NCI-H226 (cell line): ENCODE results near the gene ADRM1.

Experiments
- DNase-seq: peaks from one replicate; pipeline ENCODE4 v3.0.0-alpha.2; 2015

The ADRM1 gene

DNA sequence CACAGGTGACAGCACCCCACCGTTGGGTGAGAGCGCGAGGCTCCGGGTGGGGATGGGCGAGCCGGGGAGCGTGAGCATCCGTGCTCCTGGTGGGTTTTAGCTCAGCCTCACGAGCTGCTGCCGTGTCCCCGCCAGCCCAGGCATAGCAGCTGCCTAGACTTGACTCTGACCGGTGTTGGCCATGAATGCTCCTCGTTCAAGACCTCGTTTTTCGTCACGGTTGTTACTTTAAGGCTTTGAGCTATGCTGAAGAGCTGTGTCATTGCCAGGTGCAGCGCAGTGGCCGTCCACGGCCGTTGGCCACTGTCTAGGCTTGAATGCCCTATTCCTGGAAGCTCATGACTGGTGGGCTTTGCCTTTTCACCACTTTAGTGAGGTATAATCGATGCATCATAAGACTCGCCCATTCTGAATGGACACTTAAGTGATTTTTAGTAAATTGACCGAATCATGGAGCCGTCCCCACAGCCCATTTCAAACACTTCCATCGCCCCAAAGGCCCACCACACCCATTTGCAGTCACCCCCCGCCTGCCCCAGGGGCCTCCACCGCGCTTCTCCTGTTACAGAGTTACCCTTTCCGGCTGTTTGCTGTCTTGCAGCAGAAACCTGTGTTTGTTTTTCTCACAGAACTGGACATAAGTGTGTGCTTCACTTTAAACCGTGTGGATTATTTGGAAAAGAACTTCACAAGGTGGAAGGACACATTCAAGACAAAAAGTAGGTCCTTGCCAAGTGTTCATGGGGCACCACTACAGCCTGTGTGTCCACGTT lies 21.4 kb upstream of the ADRM1 start:
- DNase-seq: no peak

DNA sequence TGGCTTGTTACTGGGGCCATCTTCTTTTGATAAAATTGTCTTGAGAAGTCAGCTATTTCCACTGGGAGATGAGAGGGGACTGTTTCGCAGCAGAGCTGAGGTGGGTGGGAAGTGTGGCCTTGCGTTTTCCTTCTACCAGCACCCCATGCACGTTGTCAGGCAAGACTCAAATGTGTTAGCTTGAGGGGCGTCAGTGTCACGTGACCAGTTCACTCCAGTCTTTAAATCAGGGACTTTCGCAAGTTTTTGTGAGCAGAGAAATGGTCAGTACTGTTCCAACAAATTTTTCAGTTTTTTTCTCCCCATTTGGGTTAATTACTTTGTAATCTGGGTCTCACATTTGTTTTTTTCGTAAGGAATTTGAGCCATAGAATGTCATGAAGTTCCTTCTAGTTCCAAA lies 20.7 kb upstream of the ADRM1 start:
- DNase-seq: no peak

DNA sequence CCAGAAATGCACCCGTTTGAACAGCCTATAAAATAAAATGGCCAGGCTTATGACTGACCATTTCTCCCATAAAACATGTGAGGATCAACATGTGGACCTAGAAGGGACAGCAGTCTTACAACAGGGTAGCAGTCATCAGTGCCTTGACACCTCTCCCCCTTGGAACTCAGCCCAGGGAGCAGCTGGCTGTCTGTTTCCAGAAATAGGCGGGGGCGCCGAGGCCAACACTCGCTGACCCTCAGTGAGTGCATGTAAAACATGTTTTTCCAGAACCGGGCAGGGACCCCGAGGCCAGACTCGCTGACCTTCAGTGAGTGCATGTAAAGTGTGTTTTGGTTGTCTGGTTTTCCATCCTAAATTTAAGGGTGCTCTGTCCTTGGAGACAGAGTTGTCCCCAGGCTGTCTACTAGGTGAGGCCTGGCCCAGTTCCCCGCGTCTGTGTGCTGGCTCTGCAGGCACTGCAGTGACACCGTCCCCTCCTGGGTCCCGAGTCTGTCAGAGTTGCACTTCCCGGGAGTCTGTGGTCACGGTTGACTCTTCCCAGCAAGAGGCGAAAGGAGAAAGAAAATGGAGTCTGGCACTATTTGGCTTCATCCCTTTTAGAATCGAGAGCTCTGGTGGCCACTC lies 19.8 kb upstream of the ADRM1 start:
- DNase-seq: no peak

DNA sequence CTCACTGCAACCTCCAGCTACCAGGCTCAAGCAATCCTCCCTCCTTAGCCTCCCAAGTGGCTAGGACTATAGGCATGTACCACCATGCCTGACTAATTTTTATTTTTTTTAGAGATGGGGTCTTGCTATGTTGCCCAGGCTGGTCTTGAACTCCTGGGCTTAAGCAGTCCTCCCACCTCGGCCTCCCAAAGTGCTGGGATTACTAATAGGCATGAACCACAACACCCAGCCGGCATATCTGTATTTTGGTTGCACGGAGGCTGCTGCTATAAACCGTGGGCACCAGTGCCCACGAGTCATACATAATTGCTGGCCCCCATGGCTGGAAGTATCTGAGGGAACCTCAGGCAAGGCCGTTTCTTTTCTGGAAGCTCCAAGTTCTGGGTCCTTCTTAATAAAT lies 18.3 kb upstream of the ADRM1 start:
- no peak for DNase-seq

DNA sequence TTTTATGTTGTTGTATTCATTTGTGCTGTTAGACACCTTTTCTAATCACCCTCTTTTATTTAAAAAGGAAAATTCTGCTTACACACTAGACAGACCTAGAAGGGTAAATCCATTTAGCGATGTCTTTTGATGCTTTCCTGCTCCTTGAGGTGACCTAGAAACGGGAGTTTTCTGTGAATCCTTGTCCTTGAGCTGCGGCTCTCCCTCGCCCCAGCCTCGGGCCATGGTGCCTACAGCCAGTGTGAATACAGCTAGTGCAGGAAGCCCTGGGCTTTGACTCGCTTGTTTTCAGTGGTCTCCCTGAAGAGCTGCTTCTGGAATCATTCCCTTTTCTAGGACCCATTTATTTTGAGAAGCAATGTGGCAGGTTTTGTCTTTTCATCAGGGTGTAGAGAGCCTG lies 17.6 kb upstream of the ADRM1 start:
- DNase-seq: no peak

DNA sequence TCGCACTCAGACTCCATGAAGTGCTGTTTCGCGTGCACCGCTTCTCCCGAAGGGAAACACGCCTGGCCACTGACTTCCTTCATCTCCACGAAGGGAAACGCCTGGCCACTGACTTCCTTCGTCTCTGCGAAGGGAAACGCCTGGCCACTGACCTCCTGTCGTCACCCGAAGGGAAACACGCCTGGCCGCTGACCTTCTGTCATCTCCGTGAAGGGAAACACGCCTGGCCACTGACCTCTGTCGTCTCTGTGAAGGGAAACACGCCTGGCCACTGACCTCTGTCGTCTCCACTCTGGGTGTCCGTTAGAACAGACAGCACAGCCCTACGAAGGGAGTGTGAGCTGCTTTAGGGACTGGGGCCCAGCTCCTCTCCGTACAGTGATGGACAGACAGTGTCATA lies 17.1 kb upstream of the ADRM1 start:
- DNase-seq: no peak

DNA sequence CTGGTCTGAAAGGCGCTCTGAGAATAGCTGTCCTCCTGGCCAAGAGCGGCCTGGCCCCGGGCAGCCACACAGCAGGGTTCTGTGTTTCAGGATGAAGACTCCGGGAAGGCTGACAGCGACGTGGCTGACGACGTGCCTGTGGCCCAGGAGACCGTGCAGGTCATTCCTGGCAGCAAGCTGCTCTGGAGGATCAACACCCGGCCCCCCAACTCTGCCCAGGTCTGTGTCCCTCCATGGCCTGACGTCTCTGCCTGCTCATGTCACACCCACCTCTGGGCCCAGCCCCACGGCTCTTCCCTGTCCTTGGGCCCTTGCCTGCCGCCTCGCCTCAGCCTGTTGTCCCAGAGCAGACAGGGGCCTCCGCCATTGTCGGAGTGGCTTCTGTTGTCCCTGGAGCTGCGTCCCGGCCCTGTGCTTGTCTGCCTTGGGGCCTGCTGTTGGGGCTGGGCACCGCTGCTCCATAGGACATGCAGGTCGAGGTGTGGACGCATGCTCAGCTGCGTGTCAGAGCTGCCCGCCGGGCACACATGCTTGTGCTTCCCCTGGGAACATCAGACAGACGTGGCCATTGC lies 16.2 kb upstream of the ADRM1 start:
- no peak for DNase-seq

DNA sequence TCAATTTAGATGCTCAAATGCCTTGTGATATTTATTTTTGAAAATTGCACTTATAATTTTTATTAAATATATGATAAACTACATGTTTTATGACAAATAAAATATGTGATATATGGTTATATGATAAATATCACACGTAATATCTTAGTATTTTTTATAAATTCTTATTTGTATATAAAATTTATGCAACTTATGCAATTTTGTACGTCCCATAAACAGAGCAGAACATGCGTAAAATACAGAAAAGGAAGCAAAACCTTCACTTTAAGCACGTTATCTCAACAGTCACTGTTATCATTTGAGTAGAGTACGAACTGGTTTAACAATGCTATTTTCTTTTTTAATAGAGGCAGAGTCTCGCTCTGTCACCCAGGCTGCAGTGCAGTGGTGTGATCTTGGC lies 15.7 kb upstream of the ADRM1 start:
- no peak for DNase-seq

DNA sequence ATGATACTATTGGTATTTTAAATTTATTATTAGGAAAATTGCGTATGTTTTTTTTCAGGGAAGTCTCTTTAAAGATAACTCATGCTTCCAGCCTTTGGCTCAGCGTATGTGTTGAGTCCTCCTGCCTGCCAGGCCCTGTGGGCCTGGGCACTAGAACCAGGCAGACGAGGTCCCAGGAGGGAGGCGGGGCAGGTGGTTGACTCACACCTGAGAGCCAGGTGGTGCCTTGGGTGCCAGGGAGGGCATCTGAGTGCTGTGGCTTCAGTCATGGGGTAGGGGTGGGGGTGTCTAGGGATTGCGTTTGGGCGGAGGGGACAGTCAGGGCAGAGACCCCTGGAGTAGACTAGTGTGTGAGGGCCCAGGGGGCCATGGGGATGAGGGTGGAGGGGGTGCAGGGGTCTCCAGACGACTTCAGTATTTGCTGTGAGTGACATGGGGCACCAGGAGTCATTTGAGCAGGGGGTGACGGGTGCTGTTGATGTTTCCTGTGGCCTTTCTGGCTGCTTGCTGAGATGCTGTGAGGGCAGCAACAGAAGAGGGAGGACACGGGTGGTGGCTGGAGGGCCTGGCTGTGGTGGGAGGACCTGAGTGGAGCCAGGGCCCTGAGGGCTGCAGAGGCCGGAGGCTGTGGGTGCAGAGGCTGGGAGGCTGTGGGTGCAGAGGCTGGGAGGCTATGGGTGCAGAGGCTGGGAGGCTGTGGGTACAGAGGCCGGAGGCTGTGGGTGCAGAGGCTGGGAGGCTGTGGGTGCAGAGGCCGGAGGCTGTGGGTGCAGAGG lies 14.8 kb upstream of the ADRM1 start:
- DNase-seq: no peak

DNA sequence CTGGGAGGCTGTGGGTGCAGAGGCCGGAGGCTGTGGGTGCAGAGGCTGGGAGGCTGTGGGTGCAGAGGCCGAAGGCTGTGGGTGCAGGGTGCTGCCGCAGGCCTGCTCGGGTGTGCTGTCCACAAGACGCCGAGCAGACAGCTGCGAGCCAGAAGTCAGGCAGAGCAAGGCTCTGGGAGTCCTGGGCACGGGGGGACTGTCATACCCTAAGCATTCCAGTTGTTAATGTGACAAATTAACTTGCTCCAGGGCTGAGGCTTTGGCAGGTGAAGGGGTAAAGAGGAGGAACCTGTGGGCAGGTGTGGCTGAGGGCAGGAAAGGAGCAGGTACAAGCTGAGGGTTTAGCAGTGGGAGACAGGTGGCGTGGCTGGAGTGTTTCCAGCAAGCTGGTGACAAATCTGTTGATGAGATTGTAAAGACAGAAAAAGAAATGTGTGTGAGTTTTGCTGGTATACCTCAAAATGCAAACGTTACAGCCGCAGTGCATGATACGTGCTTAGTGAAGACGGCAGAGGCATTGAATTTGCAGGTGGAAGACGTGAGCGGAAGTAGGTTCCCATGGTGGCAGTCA lies 14.2 kb upstream of the ADRM1 start:
- no peak for DNase-seq

DNA sequence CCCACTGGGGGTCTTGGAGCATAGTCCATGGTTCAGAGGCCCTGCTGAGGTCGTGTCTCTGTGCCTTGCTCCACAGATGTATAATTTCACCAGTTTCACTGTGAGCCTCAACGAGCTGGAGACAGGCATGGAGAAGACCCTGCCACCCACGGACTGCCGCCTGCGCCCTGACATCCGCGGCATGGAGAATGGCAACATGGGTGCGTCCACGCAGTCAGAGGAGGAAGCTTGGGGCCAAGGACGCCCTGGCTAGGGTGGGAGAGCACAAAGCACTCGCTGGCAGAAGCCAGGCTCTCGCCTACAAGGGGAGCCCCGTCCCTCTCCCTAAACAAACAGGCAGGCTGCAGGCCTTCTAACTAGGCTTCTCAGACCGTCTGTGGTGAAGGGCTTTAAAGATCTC lies 13.7 kb upstream of the ADRM1 start:
- DNase-seq: no peak

DNA sequence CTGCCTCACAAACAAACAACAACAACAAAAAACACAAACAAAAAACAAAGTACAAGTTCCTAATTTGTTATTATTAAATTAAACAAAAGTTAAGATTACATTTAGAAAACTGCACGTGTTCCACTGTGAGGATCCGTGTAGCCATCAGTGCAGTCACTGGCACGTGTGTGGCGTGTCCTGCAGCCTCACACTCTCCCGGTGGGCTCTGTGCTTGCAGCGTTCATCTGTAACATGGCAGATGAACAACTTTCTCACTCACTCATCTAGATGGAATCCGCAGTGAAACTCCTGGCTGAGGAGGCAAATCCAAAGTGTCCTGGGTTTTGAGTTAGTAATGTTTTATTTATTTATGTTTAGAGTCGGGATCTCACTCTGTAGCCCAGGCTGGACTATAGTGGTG lies 12.9 kb upstream of the ADRM1 start:
- DNase-seq: no peak

DNA sequence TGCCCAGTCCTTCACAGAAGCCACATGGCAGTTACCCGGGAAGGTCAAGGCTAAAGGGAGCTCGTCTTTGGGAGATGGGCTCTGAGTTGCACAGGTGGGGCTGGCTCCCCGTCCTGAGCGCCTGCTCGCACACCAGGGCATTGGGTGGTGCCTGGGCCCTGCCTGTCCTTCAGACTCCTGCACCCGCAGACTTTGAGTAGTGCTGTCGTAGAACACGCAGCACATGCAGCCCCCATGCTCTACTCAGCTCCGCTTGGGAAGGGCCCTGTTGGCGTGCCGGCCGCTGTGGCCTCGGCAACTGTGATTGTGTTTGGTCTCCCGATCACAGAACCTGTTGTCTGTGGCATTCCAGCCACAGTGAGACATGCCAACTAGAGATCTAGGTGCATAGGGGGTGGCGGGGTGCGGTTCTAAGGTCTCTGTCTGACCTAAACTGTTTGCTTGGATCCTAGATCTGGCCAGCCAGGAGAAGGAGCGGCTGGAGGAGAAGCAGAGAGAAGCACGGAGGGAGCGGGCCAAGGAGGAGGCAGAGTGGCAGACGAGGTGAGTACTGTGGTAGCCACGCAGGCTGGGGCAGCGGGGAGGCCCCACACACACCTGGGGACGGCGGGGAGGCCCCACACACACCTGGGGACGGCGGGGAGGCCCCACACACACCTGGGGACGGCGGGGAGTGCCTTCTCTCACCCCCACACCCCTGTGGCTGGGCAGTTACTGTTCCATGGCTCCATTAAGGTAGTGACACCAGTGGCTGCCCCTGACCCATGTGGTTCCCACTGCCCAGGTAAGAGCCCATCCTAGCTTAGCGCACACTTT lies 11.3 kb upstream of the ADRM1 start:
- no peak for DNase-seq

DNA sequence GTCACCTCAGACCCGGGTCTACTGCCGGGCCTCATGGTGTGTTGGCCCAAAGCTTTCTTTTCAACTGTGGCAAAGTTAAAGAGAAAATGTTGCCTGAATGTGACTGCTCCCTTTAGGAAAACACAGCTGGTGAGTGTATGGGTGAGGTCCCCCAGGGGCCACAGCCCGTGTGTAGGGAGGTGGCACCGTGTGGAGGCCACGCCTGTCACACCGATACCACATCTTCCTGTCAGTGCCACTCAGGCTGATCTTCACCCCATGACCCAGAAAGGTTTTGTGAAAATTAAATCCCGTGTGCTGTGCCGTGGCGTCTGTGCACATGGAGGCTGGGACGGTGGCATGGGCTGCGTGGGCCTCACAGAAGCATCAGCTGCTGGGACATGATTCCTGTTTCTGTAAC lies 10.7 kb upstream of the ADRM1 start:
- DNase-seq: no peak

DNA sequence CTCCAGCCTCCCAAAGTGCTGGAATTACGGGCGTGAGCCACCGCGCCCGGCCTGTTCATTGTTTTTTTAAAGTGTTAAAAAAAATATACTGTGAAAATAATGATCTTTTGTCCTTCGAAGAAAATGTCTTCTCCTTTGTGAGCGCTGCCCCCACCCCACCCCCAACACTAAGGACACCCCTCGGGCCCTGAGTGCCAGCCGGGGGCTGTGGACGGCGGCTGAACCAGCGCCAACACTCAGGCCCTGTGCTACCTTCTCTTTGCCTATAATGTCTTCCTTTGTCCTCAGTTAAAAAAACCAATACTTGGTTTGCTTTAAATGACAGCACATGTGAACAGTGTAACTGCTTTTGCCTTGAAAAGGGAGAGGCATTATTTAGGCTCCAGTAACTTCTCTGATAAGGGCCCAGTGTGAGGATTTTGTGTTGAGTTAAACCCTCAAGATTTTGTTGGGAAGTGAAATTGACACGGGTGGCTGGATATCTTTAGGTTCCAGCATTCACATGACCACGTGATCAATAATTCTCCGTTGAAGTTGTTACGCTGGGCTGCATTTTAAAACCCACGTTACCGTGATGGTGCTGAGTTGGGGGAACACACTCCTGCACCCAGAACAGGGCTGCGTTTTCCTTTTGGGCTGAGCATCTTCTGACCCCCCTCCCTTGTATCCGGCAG lies 9.5 kb upstream of the ADRM1 start:
- DNase-seq: no peak

DNA sequence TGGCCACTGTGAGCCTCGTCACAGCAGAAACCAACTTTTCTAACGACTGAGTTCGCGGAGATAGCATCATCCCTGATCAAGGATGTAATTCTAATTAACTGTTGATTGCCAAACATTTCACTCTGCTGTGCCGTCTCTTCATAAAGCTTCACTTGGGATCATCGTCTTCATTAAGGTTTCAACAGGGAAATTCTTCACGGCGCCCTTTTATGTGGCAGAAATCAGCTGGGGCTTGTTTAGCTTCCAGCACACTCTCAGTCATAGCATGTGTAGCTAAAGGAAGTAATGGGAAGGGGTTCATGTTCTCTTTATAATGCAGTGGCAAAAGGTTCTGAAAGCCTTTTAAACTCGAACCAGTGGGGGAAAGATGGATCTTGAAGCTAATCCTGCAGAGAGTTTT lies 8.9 kb upstream of the ADRM1 start:
- DNase-seq: no peak

DNA sequence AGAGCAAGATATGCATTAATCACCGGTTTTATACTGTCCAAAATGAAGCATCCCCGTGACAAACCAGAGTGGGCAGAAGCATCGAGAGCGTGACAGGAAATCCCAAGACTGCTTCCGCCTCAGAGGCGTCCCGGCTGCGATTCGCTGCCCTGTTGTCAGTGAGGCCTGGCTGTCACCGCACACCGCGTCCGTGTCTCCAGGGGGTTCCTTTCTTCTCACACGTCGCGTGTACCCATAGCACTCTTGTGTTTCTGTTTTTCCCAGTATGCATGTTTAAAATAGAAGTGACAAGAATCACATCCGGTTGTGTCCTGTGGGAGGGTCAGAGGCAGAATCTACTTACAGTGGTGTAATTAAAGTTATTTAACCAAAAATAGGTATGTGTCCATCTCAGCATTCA lies 8.3 kb upstream of the ADRM1 start:
- DNase-seq: no peak

DNA sequence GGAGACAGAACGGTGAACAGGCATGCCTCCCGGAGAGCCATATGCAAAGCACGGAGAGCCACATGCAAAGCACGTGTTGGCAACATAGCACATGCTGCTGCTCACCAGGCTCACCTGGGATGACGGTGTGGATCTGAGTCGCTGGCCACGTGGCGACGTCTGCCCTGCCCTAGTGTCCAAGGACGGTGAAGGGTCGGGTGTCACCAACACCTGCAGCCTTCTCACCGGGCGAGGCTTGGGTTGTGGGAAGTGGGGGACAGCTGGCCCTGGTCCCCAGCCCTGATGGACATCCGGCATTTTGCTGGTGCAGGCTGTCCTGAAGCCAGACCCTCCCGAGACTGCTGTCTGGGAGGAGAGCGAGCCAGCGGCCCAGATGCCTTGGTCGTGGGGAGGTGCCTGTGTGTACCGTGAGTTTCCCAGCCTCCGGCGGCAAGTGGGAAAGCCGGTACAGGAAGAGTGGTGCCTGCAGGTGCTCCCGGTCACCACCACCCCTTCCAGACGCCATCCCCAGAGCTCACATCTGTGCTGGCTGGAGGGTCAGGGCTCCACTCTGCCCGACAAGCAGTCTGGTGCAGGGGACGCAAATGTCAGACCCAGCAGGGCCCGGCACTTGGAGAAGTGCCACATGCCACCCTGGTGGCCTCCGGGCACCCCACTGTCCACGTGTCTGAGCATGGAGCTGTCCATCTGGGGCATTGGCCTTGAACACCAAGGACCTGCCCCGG lies 5.9 kb upstream of the ADRM1 start:
- DNase-seq: no peak

DNA sequence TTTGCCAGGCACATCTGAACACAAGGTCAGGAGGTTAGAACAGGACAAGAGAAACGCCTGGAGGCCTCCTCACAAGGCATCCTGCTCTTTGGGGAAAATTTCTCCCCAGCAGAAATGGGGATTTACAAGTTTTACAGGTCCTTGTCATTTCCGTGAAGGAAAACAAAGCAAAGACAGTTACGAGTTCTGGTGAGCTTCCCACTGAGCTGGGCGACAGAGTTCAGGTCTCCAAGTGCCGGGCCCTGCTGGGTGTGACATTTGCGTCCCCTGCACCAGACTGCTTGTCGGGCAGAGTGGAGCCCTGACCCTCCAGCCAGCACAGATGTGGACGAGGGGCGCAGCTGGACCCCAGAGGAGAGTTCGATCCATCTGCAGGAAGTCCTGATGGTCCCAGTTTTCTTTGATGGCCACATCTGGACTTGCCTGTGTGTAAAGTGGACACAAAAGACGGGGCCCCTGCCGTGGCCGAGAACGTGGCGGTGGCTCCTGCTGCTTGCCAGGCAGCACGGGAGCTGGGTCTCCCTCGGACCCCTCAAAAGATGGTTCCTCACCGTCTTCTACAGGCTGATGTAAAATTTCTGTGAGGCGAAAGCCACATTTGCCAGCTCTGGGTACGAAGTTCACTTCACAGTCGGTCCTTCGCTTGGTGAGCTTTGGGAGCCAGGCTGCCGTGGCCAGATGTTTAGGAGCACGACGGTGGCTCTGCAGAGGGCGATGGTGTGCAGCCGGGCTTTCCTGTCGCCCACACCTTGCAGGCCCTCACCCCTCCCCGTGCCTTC lies 5.2 kb upstream of the ADRM1 start:
- DNase-seq: no peak

DNA sequence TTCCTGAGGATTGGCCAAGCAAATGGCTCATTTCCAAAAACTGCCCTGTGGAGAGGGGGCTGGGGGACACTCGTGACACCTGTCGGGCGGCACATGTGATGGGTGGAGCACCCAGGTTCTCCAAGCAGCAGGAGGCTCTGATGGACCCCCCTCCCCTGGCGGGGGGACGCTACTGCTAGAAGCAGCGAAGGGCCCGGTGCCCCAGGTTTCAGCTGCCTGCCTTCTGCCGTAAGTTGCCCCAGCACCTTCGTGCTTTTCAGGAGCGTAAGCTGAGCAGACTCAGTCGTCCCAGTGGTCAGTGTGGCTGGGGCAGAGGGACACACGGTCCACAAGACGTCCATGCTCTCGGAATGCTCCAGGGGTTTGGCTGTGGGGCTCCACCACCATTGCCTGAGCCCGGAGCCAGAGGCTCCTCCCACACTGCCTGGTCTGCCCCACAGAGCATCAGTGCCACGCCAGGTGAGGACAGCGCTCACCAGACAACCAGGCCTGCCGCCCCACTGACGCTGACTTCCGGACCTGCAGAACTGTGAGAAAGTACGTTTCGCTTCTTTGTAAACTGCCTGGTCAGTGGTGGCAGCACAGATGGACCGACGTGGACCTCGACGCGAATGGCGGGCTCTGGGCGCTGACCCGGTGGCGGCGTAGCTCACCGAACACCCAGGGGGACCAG lies 4.1 kb upstream of the ADRM1 start:
- no peak for DNase-seq
